Measurements from ENCODE around the gene GFAP.

The GFAP gene

DNA sequence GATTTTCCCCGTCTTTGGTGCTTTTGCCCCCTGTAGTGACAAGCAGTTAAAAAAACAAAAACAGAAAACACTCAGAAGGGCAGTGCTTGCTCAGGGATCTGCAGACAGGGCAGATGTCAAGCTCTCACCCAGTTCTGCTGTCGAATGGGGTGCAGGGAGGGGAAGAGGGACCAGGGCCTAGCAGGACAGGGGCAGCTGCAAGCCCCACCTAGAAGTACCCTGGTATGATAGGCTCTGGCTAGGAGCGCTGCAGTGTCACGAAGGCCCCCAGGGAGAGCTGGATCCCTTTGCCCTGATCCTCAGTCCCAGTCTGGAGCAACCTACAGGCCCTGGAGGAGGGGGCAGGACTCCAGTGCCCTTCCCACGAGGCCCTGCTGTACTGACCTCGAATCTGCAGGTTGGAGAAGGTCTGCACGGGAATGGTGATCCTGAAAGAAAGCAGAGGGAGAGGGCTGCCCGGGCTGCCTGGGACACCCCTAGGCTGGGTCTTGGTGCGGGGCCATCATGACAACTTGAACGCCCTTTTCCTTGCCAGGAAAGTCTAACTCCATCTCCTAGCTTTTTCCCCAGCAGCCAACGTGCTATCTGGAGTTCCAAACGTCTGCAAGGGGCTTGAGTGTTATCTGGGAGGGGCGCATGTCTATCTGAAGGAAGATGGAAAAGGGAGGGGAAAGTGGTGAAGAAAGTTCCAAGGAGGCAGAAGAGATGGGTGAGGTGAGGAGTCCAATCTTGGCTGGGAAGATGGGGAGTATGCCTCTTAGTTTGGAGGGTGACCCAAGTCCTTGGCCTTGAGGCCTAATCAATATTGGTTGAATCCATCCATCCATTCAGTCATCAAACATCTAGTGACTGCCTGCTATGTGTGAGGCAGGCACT lies 4.8 kb downstream of the GFAP start:
- TF ChIP-seq, protein P1, sequence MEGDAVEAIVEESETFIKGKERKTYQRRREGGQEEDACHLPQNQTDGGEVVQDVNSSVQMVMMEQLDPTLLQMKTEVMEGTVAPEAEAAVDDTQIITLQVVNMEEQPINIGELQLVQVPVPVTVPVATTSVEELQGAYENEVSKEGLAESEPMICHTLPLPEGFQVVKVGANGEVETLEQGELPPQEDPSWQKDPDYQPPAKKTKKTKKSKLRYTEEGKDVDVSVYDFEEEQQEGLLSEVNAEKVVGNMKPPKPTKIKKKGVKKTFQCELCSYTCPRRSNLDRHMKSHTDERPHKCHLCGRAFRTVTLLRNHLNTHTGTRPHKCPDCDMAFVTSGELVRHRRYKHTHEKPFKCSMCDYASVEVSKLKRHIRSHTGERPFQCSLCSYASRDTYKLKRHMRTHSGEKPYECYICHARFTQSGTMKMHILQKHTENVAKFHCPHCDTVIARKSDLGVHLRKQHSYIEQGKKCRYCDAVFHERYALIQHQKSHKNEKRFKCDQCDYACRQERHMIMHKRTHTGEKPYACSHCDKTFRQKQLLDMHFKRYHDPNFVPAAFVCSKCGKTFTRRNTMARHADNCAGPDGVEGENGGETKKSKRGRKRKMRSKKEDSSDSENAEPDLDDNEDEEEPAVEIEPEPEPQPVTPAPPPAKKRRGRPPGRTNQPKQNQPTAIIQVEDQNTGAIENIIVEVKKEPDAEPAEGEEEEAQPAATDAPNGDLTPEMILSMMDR (IDR thresholded peaks at IDR 0.05; ENCODE audit: low read depth, low read length), result no peak
- no peak for DNase-seq (ENCODE audit: low read depth, low spot score)
- no peak overlapping the region for H3K4me3 ChIP-seq (ENCODE audit: low read depth, low read length)
- in situ Hi-C loops (cut with HindIII; ENCODE audit: low sequenced_read_pairs), result no loop called here

- H3K4me3 ChIP-seq (ENCODE audit: low read depth, low read length), result no peak overlapping the region
- in situ Hi-C loops (cut with HindIII; ENCODE audit: low sequenced_read_pairs), result no loop called here
- DNase-seq (ENCODE audit: low read depth, low spot score), result peak; percentile 89
- TF ChIP-seq, protein P1 (IDR thresholded peaks at IDR 0.05; ENCODE audit: low read depth, low read length), result no peak
Observed at GRCh38 chr17:44909681-44910144, 5.6 kb downstream of the GFAP start.

DNA sequence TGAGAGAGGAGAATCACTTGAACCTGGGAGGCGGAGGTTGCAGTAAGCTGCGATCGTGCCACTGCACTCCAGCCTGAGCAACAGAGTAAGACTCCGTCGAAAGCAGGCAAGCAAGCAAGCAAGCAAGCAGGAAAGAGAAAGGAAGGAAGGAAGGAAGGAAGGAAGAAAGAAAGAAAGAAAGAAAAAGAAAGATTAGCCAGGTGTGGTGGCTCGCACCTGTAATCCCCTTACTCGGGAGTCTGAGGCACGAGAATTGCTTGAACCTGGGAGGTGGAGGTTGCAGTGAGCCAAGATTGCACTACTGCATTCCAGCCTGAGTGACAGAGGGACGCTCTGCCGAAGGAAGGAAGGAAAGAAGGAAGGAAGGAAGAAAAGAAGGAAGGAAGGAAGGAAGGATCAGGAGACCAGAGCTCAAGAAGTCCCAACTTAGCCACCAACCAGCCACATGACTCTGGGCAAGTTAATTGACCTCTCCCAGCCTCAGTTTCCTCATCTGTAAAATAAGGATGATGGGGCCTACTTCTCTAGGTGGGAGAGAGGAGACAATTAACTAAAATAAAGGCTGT lies 6.5 kb downstream of the GFAP start:
- in situ Hi-C loops (cut with HindIII; ENCODE audit: low sequenced_read_pairs), result no loop called here
- TF ChIP-seq, protein P1 (IDR thresholded peaks at IDR 0.05; ENCODE audit: low read depth, low read length), result no peak
- no peak overlapping the region for H3K4me3 ChIP-seq (ENCODE audit: low read depth, low read length)
- no peak for DNase-seq (ENCODE audit: low read depth, low spot score)

DNA sequence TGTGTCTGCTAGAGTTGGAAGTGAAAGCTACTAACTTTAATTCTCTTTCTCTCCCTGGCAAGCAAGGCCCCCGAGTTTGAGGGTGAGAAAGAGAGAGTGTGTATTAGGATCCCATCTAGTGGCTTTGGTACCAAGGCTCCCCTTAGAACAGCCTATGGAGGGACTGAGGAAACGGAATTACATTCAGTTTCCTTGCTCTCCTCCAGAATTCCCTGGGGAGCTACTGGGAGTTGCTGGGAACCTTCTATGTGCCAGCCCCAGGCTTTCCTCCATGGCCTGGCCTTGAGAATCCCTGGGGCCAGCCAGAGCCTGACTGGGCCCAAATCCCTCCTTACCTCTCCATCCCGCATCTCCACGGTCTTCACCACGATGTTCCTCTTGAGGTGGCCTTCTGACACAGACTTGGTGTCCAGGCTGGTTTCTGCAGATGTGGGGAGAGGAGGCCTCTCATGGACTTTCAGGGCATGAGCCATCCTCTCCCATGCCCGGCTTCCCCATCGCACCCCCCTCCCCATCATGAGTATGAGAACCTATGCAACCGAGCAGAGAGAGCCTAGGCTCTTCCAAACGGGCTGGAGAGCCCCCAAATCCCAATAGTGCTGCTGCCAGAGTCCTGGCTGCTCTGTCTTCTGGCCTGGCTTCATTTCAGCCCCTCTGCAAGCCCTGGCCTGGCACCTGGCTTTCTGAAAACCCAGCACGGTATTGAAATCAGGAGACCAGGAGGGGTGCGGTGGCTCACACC lies 7.4 kb downstream of the GFAP start:
- no peak overlapping the region for H3K4me3 ChIP-seq (ENCODE audit: low read depth, low read length)
- in situ Hi-C loops (cut with HindIII; ENCODE audit: low sequenced_read_pairs), result no loop called here

GRCh38 chr17:44906763-44907728 lies 8.3 kb downstream of the GFAP start:
- H3K4me3 ChIP-seq (ENCODE audit: low read depth, low read length), result no peak overlapping the region
- in situ Hi-C loops (cut with HindIII; ENCODE audit: low sequenced_read_pairs), result no loop called here
- DNase-seq (ENCODE audit: low read depth, low spot score), result no peak
- TF ChIP-seq, protein P1 (IDR thresholded peaks at IDR 0.05; ENCODE audit: low read depth, low read length), result no peak

More for the DNA sequence above, 7.4 kb downstream of the GFAP start:
- DNase-seq (ENCODE audit: low read depth, low spot score), result no peak
- TF ChIP-seq, protein P1 (IDR thresholded peaks at IDR 0.05; ENCODE audit: low read depth, low read length), result no peak

Data from astrocyte of the spinal cord (primary cell).